Right cardiac atrium (tissue), 5 donors: Measurements from ENCODE around the gene RHBDL3. TPM values are rescaled to one million over a fixed set of nuclear protein-coding genes. Genes with fewer than 3 reads are reported as not detected.
"Not testable (repeated sequence)": the region's sequence is repeated elsewhere in the genome, so short reads cannot be mapped to it uniquely, and the experiment has no call there.

Source experiments
- ATAC-seq, 2 donors: fragments of 200-7000 bp; cut with Tn5 transposase; one replicate each; pipeline versions ENCODE4 v1.8.0 to v1.9.1; 2020; ENCODE audit warnings: moderate library complexity in 2 of 2, mild to moderate bottlenecking in 1 of 2
- DNase-seq, 3 donors: peaks; one replicate each; pipeline ENCODE4 v3.0.0-alpha.2; 2020
- H3K27ac ChIP-seq: one replicate; pipeline ENCODE4 v1.5.1; 2013; ENCODE audit warnings: mild to moderate bottlenecking, low read length, control low read depth, moderate library complexity
- H3K27me3 ChIP-seq: one replicate; pipeline ENCODE4 v1.6.1; 2013; ENCODE audit not compliant: control insufficient read depth, insufficient read depth
- H3K4me1 ChIP-seq: one replicate; pipeline ENCODE4 v1.6.1; 2013; ENCODE audit warnings: low read length; ENCODE audit not compliant: control insufficient read depth, insufficient read depth
- H3K4me3 ChIP-seq: one replicate; pipeline ENCODE4 v1.5.1; 2013; ENCODE audit warnings: low read length, control low read depth
- H3K9me3 ChIP-seq: one replicate; pipeline ENCODE4 v1.6.1; 2013; ENCODE audit warnings: low read length; ENCODE audit not compliant: control insufficient read depth
- WGBS: extraction: QIAGEN DNeasy Blood & Tissue Kit; methylation state at CpG from one replicate; pipeline ENCODE4 v1.1.7; 2013; 5-methylcytosine and 5-hydroxymethylcytosine counted together
- intact Hi-C, 4 donors: fragments of 100-400 bp; cut with DNase I; formaldehyde crosslinking; loops; one replicate each; pipeline versions ENCODE4 v1.11.0 to v1.14.0; 2022 to 2023
- polyA plus RNA-seq: library from polyadenylated mRNA; stranded (reverse); fragments of 200-250 nt; gene quantifications from one replicate; pipeline ENCODE4 v1.2.3, GENCODE V29; 2013
- total RNA-seq, 4 donors: library from RNA; stranded (reverse); fragmentation: NEBNext Ultra II Directional; extraction: Animal tissue kit (Norgen Biotek cat#: 25700); gene quantifications; one replicate each; pipeline ENCODE4 v1.2.1, GENCODE V29; 2021
- donor health status: healthy with polysubstance abuse.
- donor health status: DM: no; HTN: yes; CAD: no.
- donor health status: DM: no; HTN: no; CAD: no.
- donor health status: DM: no; HTN: yes; CAD: no; lungs with severe emphysema.
- donor health status: DM: yes; HTN: yes; CAD: no.

RHBDL3 gene
- total and polyA plus RNA-seq, 5 donors = 19.6 to 51.1 (median 40.0) TPM

- no peak for ATAC-seq
These were observed 82.8 kb downstream of the RHBDL3 start for GRCh38 chr17:32348483-32348800.

GRCh38 chr17:32349503-32349853 is 83.8 kb downstream of the RHBDL3 start:
- Histone ChIP-seq H3K4me1 (peaks cover 5% of the 10 kb centered on the region), H3K27ac (peak overlapping the region; percentile 55), H3K4me3 (peak overlapping the region; percentile 99), H3K27me3 (no peaks in the 10 kb centered on the region), H3K9me3 (no peaks in the 10 kb centered on the region)
- 17% methylated on average over 15 of the region's 15 CpGs for WGBS
- ATAC-seq (peak; percentile 10 to 31), DNase-seq (no peak)
- intact Hi-C loops = no loop called here

More at GRCh38 chr17:32348483-32348800, 82.8 kb downstream of the RHBDL3 start:
- H3K27me3 ChIP-seq = no peaks in the 10 kb centered on the region
- no peaks in the 10 kb centered on the region for H3K9me3 ChIP-seq
- WGBS = 97% methylated on average over 2 of the region's 2 CpGs
- intact Hi-C loops = no loop called here
- peaks cover 5% of the 10 kb centered on the region for H3K4me1 ChIP-seq
- H3K4me3 ChIP-seq = no peak overlapping the region
- no peak for DNase-seq
- H3K27ac ChIP-seq = no peak overlapping the region

GRCh38 chr17:32349854-32350665 is 84.4 kb downstream of the RHBDL3 start, which contains the start of gene ZNF207:
Gene ZNF207, plus strand, starts transcription at chr17:32350157. Its CDS starts 129 bp downstream, at chr17:32350286.
- Histone ChIP-seq H3K4me3 (peak within 1 kb of the TSS; percentile 99), H3K9me3 (no peaks in the 10 kb centered on the region), H3K27ac (peak within 1 kb of the TSS; percentile 98), H3K4me1 (peaks cover 6% of the 10 kb centered on the region), H3K27me3 (no peaks in the 10 kb centered on the region)
- ATAC-seq (peak; percentile 99), DNase-seq (peak; percentile 96 to 98 (median 97))
- intact Hi-C loops = no loop called here
- WGBS = under 1% methylated on average over 47 of the region's 47 CpGs

- H3K27ac ChIP-seq = peak overlapping the region; percentile 98
- peaks cover 13% of the 10 kb centered on the region for H3K4me1 ChIP-seq
- whole genome bisulfite sequencing = under 1% methylated on average over 20 of the region's 20 CpGs
- peak overlapping the region; percentile 99 for H3K4me3 ChIP-seq
- no peaks in the 10 kb centered on the region for H3K27me3 ChIP-seq
- H3K9me3 ChIP-seq = no peaks in the 10 kb centered on the region
- peak in 2 of 3 donors; percentile 33 to 51 for DNase-seq
- intact Hi-C loops = no loop called here
- ATAC-seq = peak; percentile 62 to 74
These were observed 85.2 kb downstream of the RHBDL3 start for GRCh38 chr17:32350666-32351418.

GRCh38 chr17:32352734-32353133 is 87.1 kb downstream of the RHBDL3 start:
- H3K27me3 ChIP-seq, H3K27ac ChIP-seq, intact Hi-C loops, H3K9me3 ChIP-seq, DNase-seq, ATAC-seq: not testable (repeated sequence)
- Histone ChIP-seq H3K4me3 (peak overlapping the region; percentile 99), H3K4me1 (peaks cover 16% of the 10 kb centered on the region)
- 91% methylated on average over 9 of the region's 9 CpGs for WGBS

DNA sequence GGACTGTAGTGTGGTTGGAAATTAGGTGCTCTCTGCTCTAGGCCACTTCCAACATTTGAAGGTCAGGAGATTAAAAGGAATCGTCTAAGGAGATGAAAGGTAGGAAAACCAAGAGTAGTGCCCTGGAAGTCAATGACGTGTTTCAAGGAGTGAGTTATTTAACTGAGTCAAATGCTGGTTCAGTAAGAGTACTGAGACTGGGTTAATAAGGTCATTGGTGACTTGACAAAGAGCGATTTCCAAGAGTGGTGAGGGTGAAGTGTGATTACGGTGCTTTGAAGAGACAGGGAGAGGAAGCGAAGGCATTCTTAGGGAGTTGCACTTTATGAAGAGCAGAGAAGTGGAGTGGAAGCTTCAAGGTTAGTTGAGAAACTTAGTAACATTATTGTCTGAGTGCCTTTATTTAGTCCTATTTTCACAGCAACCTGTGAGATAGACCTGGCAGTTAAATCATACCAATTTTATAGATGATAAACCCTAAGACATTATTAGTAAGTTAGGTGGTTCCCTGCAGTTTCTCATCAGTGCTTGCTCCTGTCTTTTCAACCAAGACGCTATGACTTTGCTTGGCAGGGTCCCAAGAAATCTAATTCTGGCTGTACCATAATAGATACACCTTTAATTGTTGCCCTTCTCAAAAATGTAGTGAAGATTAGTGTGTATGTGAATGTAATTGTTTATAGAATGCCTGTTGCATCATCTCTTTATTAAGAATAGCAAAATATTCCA is 90.2 kb downstream of the RHBDL3 start:
- no peak for DNase-seq
- Histone ChIP-seq H3K9me3 (no peaks in the 10 kb centered on the region), H3K4me3 (no peak overlapping the region), H3K4me1 (peaks cover 13% of the 10 kb centered on the region), H3K27ac (peak overlapping the region; percentile 23), H3K27me3 (no peaks in the 10 kb centered on the region)
- intact Hi-C loops = no loop called here
- peak in 1 of 2 donors; percentile 10 for ATAC-seq
- 32% methylated on average over 6 of the region's 6 CpGs for WGBS

DNA sequence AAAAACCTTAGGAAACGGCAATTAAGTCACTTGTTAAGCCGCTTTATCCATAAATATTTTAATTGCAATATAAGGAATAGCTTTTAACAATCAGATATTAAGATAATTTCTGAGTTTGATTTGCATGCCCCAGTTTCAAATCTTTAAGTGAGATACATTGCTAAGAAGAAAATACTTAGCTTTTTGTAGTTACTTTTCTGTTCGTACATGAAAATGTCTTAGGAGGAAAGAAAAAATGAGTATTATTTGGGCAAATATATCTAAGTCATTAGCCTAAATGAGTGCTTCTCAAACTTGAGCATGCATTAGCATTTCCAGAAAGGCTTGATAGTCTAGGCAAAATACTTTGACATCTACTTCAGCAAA is 90.7 kb downstream of the RHBDL3 start:
- DNase-seq = no peak
- no peaks in the 10 kb centered on the region for H3K9me3 ChIP-seq
- H3K27me3 ChIP-seq = no peaks in the 10 kb centered on the region
- intact Hi-C loops = no loop called here
- 92% methylated on average over 3 of the region's 3 CpGs for WGBS
- no peak overlapping the region for H3K27ac ChIP-seq
- no peak for ATAC-seq
- H3K4me1 ChIP-seq = peaks cover 13% of the 10 kb centered on the region
- H3K4me3 ChIP-seq = no peak overlapping the region

- Histone ChIP-seq H3K4me1 (peaks cover 13% of the 10 kb centered on the region), H3K9me3 (no peaks in the 10 kb centered on the region), H3K27me3 (no peaks in the 10 kb centered on the region), H3K27ac (no peak overlapping the region), H3K4me3 (no peak overlapping the region)
- ATAC-seq = no peak
- intact Hi-C loops = no loop called here
- 95% methylated on average over 5 of the region's 5 CpGs for WGBS
- no peak for DNase-seq
These were observed 91.1 kb downstream of the RHBDL3 start for GRCh38 chr17:32356750-32357149.

GRCh38 chr17:32357615-32358014 is 92.0 kb downstream of the RHBDL3 start:
- Histone ChIP-seq H3K9me3 (no peaks in the 10 kb centered on the region), H3K4me1 (peaks cover 14% of the 10 kb centered on the region), H3K27me3 (no peaks in the 10 kb centered on the region), H3K4me3 (no peak overlapping the region), H3K27ac (no peak overlapping the region)
- DNase-seq (no peak), ATAC-seq (no peak)
- 85% methylated on average over 8 of the region's 8 CpGs for WGBS
- intact Hi-C loops = no loop called here

- 87% methylated on average over 1 of the region's 1 CpG for WGBS
These were observed 95.6 kb downstream of the RHBDL3 start for GRCh38 chr17:32361270-32361669.

DNA sequence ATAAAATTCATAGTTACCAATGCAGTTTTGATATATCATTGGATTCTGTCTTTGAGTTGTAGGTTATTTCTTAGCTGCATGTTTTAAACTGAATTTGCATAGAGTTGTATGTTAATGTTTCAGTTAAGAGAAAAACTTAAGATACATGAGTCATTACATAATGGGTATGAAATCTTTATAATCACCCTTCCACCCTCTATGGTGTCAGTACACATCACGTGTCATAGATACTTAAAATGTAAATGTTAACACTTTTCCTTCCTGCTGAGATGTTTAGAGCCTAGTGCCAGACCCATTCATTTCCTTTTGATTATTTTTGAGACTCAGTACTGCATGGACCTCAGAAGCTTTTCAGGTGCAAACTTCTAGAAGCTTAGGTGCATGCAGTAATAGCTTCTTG is 104.8 kb downstream of the RHBDL3 start:
- Histone ChIP-seq H3K4me1 (no peaks in the 10 kb centered on the region), H3K4me3 (no peak overlapping the region), H3K9me3 (no peaks in the 10 kb centered on the region), H3K27me3 (no peaks in the 10 kb centered on the region), H3K27ac (no peak overlapping the region)
- ATAC-seq (no peak), DNase-seq (no peak)
- 56% methylated on average over 1 of the region's 1 CpG for WGBS
- intact Hi-C loops = no loop called here

More at GRCh38 chr17:32361270-32361669, 95.6 kb downstream of the RHBDL3 start:
- H3K27ac ChIP-seq = no peak overlapping the region
- H3K4me3 ChIP-seq = no peak overlapping the region
- no peak for ATAC-seq
- DNase-seq = no peak
- no peaks in the 10 kb centered on the region for H3K9me3 ChIP-seq
- H3K27me3 ChIP-seq = no peaks in the 10 kb centered on the region
- H3K4me1 ChIP-seq = peaks cover 4% of the 10 kb centered on the region
- intact Hi-C loops = no loop called here
